Fibroblast of the aortic adventitia (primary cell): ENCODE measurements around the gene ARF1. TPM values are rescaled to one million over a fixed set of nuclear protein-coding genes. Genes with fewer than 3 reads are reported as not detected.
A peak's percentile ranks its signal among the peaks of the same experiment; 100 is the strongest.

ENCODE experiments used
- DNase-seq: peaks from one replicate; pipeline ENCODE4 v3.0.0-alpha.2; 2010; ENCODE audit warnings: low read depth
- H3K4me3 ChIP-seq: 2 replicates; pipeline ENCODE4 v1.5.1; 2011; ENCODE audit warnings: low read depth, mild to moderate bottlenecking, control low read depth, low read length, moderate library complexity
- CTCF ChIP-seq: IDR thresholded peaks from 2 replicates; pipeline ENCODE4 v1.5.1; 2011; ENCODE audit warnings: mild to moderate bottlenecking, low read length, control low read depth, inconsistent platforms; ENCODE audit not compliant: insufficient read depth
- total RNA-seq: library from RNA; depleted of rRNA; stranded (reverse); fragments of >200 nt; gene quantifications from 2 replicates; pipeline ENCODE4 v1.2.3, GENCODE V29; 2012; ENCODE audit warnings: low replicate concordance

ARF1 gene
- total RNA-seq, 1 donor, result 246 TPM

- no peak for TF ChIP-seq CTCF
- no peak for DNase-seq
- H3K4me3 ChIP-seq, result peak overlapping the region; percentile 91
Measured at GRCh38 chr1:228140724-228141225, 58.3 kb downstream of the ARF1 start.

- no peak for TF ChIP-seq CTCF
- DNase-seq, result peak; percentile 88
Measured at GRCh38 chr1:228141226-228142044, 58.9 kb downstream of the ARF1 start.

GRCh38 chr1:228142155-228142691, 59.7 kb downstream of the ARF1 start:
- no peak for TF ChIP-seq CTCF
- peak overlapping the region; percentile 91 for H3K4me3 ChIP-seq
- DNase-seq, result no peak

More at GRCh38 chr1:228141226-228142044, 58.9 kb downstream of the ARF1 start:
- H3K4me3 ChIP-seq, result peak overlapping the region; percentile 91

GRCh38 chr1:228142701-228143136, 60.2 kb downstream of the ARF1 start:
- DNase-seq, result no peak
- H3K4me3 ChIP-seq, result peak overlapping the region; percentile 91
- TF ChIP-seq CTCF, result no peak

GRCh38 chr1:228143480-228144192, 61.1 kb downstream of the ARF1 start:
- no peak for TF ChIP-seq CTCF
- DNase-seq, result no peak
- H3K4me3 ChIP-seq, result no peak overlapping the region

- DNase-seq, result no peak
- TF ChIP-seq CTCF, result no peak
- no peak overlapping the region for H3K4me3 ChIP-seq
Measured at GRCh38 chr1:228144193-228144992, 61.9 kb downstream of the ARF1 start.
